Tibial nerve (tissue), 4 donors: ENCODE measurements around the gene CTNNA3. TPM values are rescaled to one million over a fixed set of nuclear protein-coding genes. Genes with fewer than 3 reads are reported as not detected.

Experiments used
- DNase-seq, 2 donors: peaks; one replicate each; pipeline ENCODE4 v3.0.0-alpha.2; 2019; ENCODE audit warnings: low spot score in 2 of 2
- H3K27ac ChIP-seq, 4 donors: fragments of 200-600 bp; sonication (generic) in 3 of 4; one replicate each; pipeline ENCODE4 v1.5.1; 2017 to 2019; ENCODE audit warnings: mild to moderate bottlenecking in 1 of 4
- H3K27me3 ChIP-seq, 2 donors: fragments of 200-600 bp; sonication (generic) in 1 of 2; one replicate each; pipeline versions ENCODE4 v1.5.1 to v1.6.0; 2017 to 2019
- H3K36me3 ChIP-seq, 3 donors: fragments of 200-600 bp; sonication (generic); one replicate each; pipeline ENCODE4 v1.5.1; 2018 to 2019
- H3K4me1 ChIP-seq, 4 donors: fragments of 200-600 bp; sonication (generic) in 3 of 4; one replicate each; pipeline ENCODE4 v1.5.1; 2017 to 2019
- H3K4me3 ChIP-seq, 4 donors: fragments of 200-600 bp; sonication (generic) in 3 of 4; one replicate each; pipeline ENCODE4 v1.5.1; 2017 to 2019; ENCODE audit warnings: mild to moderate bottlenecking in 1 of 4, moderate library complexity in 1 of 4
- H3K9me3 ChIP-seq, 4 donors: fragments of 200-600 bp; sonication (generic) in 3 of 4; one replicate each; pipeline ENCODE4 v1.5.1; 2017 to 2019
- CTCF ChIP-seq, 5 experiments: fragments of 200-600 bp in 3 of 5; fragments of 450-650 bp in 2 of 5; sonication (generic) in 3 of 5; IDR thresholded peaks; one replicate each; pipeline ENCODE4 v1.5.1; 2016 to 2019; ENCODE audit warnings: antibody characterized with exemption in 5 of 5, mild to moderate bottlenecking in 3 of 5, moderate library complexity in 2 of 5
- EP300 ChIP-seq, 2 donors: sonication (generic); formaldehyde crosslinking; IDR thresholded peaks; one replicate each; pipeline ENCODE4 v1.6.1; 2017; ENCODE audit warnings: antibody characterized with exemption in 2 of 2, mild to moderate bottlenecking in 1 of 2
- POLR2A ChIP-seq, 2 donors: fragments of 450-650 bp; IDR thresholded peaks; one replicate each; pipeline ENCODE4 v1.6.1; 2017; ENCODE audit warnings: antibody characterized with exemption in 2 of 2, mild to moderate bottlenecking in 2 of 2, moderate library complexity in 2 of 2
- WGBS, 2 donors: methylation state at CpG; one replicate each; pipeline ENCODE4 v1.1.5; 2018; 5-methylcytosine and 5-hydroxymethylcytosine counted together
- total RNA-seq, 4 donors: library from RNA; depleted of rRNA; stranded (reverse); fragments of >200 nt; gene quantifications; one replicate each; pipeline ENCODE4 v1.1.0, GENCODE V29; 2016

CTNNA3 gene
- total RNA-seq, 4 donors from 2014 or later = 15.9 to 36.1 (median 23.1) TPM

GRCh38 chr10:66999762-67000545 is 696.0 kb downstream of the CTNNA3 start:
- Histone ChIP-seq H3K9me3 (no peaks in the 10 kb centered on the region), H3K4me1 (peaks cover 0 to 5% (median 0%) of the 10 kb centered on the region in 4 donors), H3K27ac (no peak overlapping the region), H3K4me3 (no peak overlapping the region), H3K36me3 (no peaks in the 10 kb centered on the region), H3K27me3 (no peaks in the 10 kb centered on the region)
- 96 to 97% methylated on average over 3 of the region's 3 CpGs for WGBS, 2 donors
- no peak for TF ChIP-seq CTCF (IDR thresholded peaks at IDR 0.05)
- no peak for TF ChIP-seq EP300 (IDR thresholded peaks at IDR 0.05)
- TF ChIP-seq POLR2A (IDR thresholded peaks at IDR 0.05) = no peak
- no peak for DNase-seq

- Histone ChIP-seq H3K9me3 (no peaks in the 10 kb centered on the region), H3K27ac (no peak overlapping the region), H3K4me3 (no peak overlapping the region), H3K36me3 (no peaks in the 10 kb centered on the region), H3K27me3 (no peaks in the 10 kb centered on the region), H3K4me1 (peaks cover 0 to 5% (median 0%) of the 10 kb centered on the region in 4 donors)
- DNase-seq = no peak
- TF ChIP-seq POLR2A (IDR thresholded peaks at IDR 0.05) = no peak
- TF ChIP-seq CTCF (IDR thresholded peaks at IDR 0.05) = no peak
- TF ChIP-seq EP300 (IDR thresholded peaks at IDR 0.05) = no peak
- WGBS, 2 donors = 17 to 32% methylated on average over 1 of the region's 1 CpG
Observed at GRCh38 chr10:66996996-66997395, 699.0 kb downstream of the CTNNA3 start.

GRCh38 chr10:66990143-66990830 is 705.7 kb downstream of the CTNNA3 start:
- H3K27me3 ChIP-seq = no peaks in the 10 kb centered on the region
- no peak for DNase-seq
- H3K36me3 ChIP-seq = no peaks in the 10 kb centered on the region
- H3K4me1 ChIP-seq = no peaks in the 10 kb centered on the region
- H3K4me3 ChIP-seq = no peak overlapping the region
- H3K9me3 ChIP-seq = no peaks in the 10 kb centered on the region
- 82 to 83% methylated on average over 1 of the region's 1 CpG for WGBS, 2 donors
- H3K27ac ChIP-seq = no peak overlapping the region
- TF ChIP-seq POLR2A (IDR thresholded peaks at IDR 0.05) (no peak), EP300 (IDR thresholded peaks at IDR 0.05) (no peak), CTCF (IDR thresholded peaks at IDR 0.05) (no peak)

- Histone ChIP-seq H3K36me3 (no peaks in the 10 kb centered on the region), H3K4me1 (peaks cover 0 to 3% (median 0%) of the 10 kb centered on the region in 4 donors), H3K4me3 (no peak overlapping the region), H3K27ac (no peak overlapping the region), H3K9me3 (no peaks in the 10 kb centered on the region), H3K27me3 (no peaks in the 10 kb centered on the region)
- TF ChIP-seq EP300 (IDR thresholded peaks at IDR 0.05) (no peak), CTCF (IDR thresholded peaks at IDR 0.05) (no peak), POLR2A (IDR thresholded peaks at IDR 0.05) (no peak)
- DNase-seq = no peak
Observed at GRCh38 chr10:66983475-66983818, 712.5 kb downstream of the CTNNA3 start.

- no peak overlapping the region for H3K4me3 ChIP-seq
- no peaks in the 10 kb centered on the region for H3K27me3 ChIP-seq
- H3K27ac ChIP-seq = no peak overlapping the region
- WGBS, 2 donors = 45 to 50% methylated on average over 6 of the region's 6 CpGs
- H3K9me3 ChIP-seq = no peaks in the 10 kb centered on the region
- H3K4me1 ChIP-seq = peaks cover 0 to 3% (median 0%) of the 10 kb centered on the region in 4 donors
- no peaks in the 10 kb centered on the region for H3K36me3 ChIP-seq
- DNase-seq = no peak
- TF ChIP-seq CTCF (IDR thresholded peaks at IDR 0.05) = no peak
- no peak for TF ChIP-seq EP300 (IDR thresholded peaks at IDR 0.05)
- no peak for TF ChIP-seq POLR2A (IDR thresholded peaks at IDR 0.05)
Observed at GRCh38 chr10:66982792-66983474, 713.1 kb downstream of the CTNNA3 start.
